Epithelial cell of esophagus (primary cell): ENCODE results near the gene PALB2.

Experiments
- DNase-seq: peaks from one replicate; pipeline ENCODE4 v3.0.0; 2010; ENCODE audit warnings: low read depth
- H3K4me3 ChIP-seq: 2 replicates; pipeline ENCODE4 v1.5.1; 2011; ENCODE audit warnings: mild to moderate bottlenecking, low read length, control low read depth
- CTCF ChIP-seq: IDR thresholded peaks from 2 replicates; pipeline ENCODE4 v1.5.1; 2011; ENCODE audit warnings: low read depth, mild to moderate bottlenecking, low read length, control low read depth, inconsistent platforms; ENCODE audit not compliant: insufficient read depth; ENCODE audit errors: missing control alignments

Gene PALB2

GRCh38 chr16:23679274-23679985 is 38.3 kb upstream of the PALB2 start:
- DNase-seq = peak; percentile 38
- peak overlapping the region; percentile 68 for H3K4me3 ChIP-seq
- TF ChIP-seq CTCF = no peak

DNA sequence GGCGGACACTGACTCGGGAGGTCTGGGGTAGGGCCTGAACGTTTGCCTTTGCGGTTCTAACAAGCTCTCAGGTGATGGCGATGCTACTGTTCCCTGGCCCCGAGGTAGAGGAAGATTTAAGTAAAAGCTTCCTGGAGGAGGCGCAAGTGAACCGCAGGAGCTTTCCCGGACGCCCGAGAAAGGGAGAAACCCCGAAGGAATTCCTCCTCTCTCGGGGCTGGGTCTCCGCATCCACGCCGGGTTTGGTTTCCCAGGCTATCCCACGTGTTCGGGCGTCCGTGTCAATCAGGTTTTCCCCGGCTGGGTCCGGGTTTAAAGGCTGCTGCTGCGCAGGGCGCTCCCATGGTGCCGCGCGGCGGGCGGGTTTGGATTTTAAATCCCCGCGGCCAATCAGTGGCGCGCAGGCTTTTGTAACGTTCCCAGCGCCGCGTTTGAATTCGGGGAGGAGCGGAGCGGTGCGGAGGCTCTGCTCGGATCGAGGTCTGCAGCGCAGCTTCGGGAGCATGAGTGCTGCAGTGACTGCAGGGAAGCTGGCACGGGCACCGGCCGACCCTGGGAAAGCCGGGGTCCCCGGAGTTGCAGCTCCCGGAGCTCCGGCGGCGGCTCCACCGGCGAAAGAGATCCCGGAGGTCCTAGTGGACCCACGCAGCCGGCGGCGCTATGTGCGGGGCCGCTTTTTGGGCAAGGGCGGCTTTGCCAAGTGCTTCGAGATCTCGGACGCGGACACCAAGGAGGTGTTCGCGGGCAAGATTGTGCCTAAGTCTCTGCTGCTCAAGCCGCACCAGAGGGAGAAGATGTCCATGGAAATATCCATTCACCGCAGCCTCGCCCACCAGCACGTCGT is 37.5 kb upstream of the PALB2 start, which contains the start of gene PLK1:
TSS of gene PLK1 (plus strand) at position 460 of the 844 bp plus-strand sequence. CDS start at position 504, 44 bp downstream.
- peak; percentile 46 for TF ChIP-seq CTCF
- H3K4me3 ChIP-seq = peak within 1 kb of the TSS; percentile 68
- DNase-seq = peak; percentile 88

GRCh38 chr16:23676924-23677480 is 35.9 kb upstream of the PALB2 start:
- no peak for TF ChIP-seq CTCF
- no peak overlapping the region for H3K4me3 ChIP-seq

DNA sequence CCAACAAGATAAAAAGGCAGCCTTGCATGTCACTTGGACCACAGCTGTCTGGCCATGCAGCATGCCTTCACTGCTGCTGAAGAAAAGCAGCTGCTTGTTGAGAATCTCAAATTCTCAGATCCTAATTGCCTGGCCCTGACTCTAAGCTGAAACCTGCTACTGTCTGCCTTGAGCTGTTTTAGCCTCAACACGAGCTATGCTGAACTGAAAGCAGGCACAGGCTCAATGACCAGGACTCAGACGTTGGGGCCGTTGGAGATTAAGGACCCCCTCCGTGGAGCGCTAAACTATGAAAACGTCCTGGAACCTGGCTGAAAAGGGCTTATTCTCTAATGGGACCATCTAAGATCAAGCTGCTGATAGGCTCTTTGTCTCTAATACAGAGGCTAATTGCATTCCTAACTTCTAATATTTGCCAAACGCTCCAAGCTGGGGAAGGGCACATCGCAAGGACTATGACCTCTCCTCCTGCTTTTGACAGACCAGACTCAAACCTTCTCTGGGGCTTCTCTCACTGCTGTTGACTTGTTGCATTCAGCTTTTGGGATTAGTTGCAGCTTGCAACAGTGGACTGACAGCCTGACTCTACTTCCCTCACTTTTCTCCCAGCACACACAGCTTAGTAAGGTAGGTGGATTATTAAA is 33.0 kb upstream of the PALB2 start:
- H3K4me3 ChIP-seq = no peak overlapping the region
- no peak for DNase-seq

More at GRCh38 chr16:23676924-23677480, 35.9 kb upstream of the PALB2 start:
- DNase-seq = no peak

GRCh38 chr16:23670137-23670776 is 29.1 kb upstream of the PALB2 start:
- TF ChIP-seq CTCF = no peak
- peak; percentile 90 for DNase-seq
- no peak overlapping the region for H3K4me3 ChIP-seq

More for the DNA sequence above, 33.0 kb upstream of the PALB2 start:
- TF ChIP-seq CTCF = no peak

DNA sequence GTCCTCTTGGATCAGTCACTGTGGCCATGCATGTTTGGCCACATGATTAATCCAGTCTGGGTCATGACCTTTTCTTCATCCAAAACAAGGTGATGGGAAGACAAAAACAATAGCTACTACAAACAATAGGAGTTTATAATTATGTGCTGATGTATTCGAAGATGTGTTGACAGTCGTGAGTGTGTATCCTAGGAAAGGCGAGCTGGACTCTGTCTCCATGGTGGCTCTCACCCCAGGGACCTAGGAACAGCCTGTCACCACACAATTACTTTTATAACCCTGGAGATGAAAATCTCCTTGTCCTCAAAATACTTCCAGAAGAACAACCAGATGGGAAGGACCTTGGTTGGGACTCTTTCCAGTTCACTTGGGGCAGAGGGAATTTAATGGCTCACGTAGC is 27.8 kb upstream of the PALB2 start:
- H3K4me3 ChIP-seq = no peak overlapping the region
- no peak for DNase-seq
- no peak for TF ChIP-seq CTCF
